H54 (cell line): ENCODE results near the gene STBD1.
"Not testable (repeated sequence)": the region's sequence is repeated elsewhere in the genome, so short reads cannot be mapped to it uniquely, and the experiment has no call there.

Source experiments
- DNase-seq: peaks from one replicate; pipeline ENCODE4 v3.0.0; 2011; ENCODE audit warnings: low spot score, mixed read lengths; ENCODE audit not compliant: insufficient read length
- FAIRE-seq: peaks from 3 replicates; lab custom pipeline; 2011; peaks lifted over from hg19 to GRCh38; lab: Jason Lieb, UNC
- POLR2A ChIP-seq: IDR thresholded peaks from 2 replicates; pipeline ENCODE4 v1.6.1; 2011; ENCODE audit warnings: low read depth, mild to moderate bottlenecking, low read length

The STBD1 gene

GRCh38 chr4:76316131-76316530, 9.6 kb downstream of the STBD1 start:
- FAIRE-seq (no peak), DNase-seq (no peak)
- no peak for TF ChIP-seq POLR2A

DNA sequence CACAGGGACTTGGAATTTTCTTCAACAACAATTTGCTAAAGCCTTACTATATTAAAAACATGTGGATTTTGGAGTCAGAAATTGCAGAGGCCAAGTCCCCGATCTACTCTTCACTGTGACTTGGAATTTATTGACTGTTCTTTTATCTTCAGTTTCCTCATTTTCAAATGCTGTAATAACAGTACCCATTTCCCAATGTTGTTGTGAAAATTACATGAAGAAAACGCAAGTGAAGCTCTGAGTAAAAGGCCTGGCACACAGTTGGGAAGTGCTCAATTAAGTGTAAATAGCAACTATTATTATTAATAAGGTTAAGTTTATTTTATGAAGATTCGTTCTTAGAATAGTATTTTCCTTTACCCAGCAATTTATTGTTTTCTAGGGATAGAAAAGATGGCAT, 15.7 kb downstream of the STBD1 start:
- DNase-seq = no peak
- TF ChIP-seq POLR2A = no peak
- FAIRE-seq = no peak

GRCh38 chr4:76325072-76325471, 18.5 kb downstream of the STBD1 start:
- FAIRE-seq (no peak), DNase-seq (no peak)
- TF ChIP-seq POLR2A = no peak

GRCh38 chr4:76326515-76326914, 20.0 kb downstream of the STBD1 start:
- DNase-seq (no peak), FAIRE-seq (no peak)
- TF ChIP-seq POLR2A = no peak

GRCh38 chr4:76334885-76335284, 28.4 kb downstream of the STBD1 start:
- DNase-seq (no peak), FAIRE-seq (no peak)
- TF ChIP-seq POLR2A = no peak

DNA sequence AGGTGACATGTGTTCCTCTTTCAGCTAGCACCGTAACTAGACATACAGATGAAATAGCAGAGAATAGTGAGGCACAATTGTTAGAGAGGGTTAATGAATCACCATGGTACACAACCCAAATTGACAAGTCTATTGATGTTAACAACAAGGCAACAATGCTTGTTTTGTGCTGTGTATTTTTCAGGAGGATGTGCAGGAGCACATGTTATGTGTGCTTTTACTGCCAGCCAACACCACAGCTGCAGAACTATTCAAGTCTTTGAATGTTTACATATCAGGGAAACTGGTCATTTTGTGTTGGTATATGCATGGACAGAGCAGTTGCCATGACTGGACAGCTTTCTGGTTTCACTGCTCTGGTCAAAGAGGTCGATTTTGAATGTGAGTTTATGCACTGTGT, 32.8 kb downstream of the STBD1 start:
- DNase-seq (no peak), FAIRE-seq (no peak)
- no peak for TF ChIP-seq POLR2A

DNA sequence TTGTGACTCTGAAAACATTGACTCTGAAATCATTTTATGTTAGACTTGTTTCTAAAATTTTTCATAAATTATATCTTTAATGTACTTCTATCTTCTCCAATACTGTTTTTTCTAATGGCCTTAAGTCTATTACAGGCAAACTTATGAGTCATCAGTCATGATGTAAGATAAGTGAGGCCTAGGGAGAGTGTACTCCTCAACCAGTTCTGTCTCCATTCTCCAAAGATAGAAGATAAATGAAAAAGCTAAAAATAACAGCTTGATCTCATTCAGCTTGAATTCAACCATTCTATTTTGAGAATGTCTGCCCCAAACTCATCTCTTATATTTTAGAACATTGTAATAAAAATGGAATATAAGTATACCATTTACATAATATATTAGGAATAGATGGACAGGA, 34.5 kb downstream of the STBD1 start:
- no peak for TF ChIP-seq POLR2A
- DNase-seq (no peak), FAIRE-seq (no peak)

DNA sequence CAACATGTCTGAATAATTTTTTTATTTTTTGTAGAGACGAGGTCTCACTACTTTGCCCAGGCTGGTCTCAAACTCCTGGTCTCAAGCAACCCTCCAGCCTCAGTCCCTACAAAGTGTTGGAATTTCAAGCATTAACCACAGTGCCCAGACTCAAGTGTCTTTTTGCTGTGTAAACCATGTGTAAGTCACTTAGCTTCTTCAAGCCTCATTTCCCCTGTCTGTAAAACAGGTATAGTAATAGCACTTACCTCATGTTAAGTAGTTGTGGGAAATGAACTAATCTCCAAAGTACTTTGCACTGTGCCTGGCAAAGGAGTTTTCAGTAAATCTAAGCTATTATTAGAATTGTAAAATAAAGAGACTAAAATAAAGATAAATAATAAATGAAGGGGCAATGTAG, 35.7 kb downstream of the STBD1 start:
- FAIRE-seq (no peak), DNase-seq (no peak)
- TF ChIP-seq POLR2A = no peak

GRCh38 chr4:76342803-76343202, 36.3 kb downstream of the STBD1 start:
- DNase-seq (no peak), FAIRE-seq (no peak)
- TF ChIP-seq POLR2A = no peak

- DNase-seq (no peak), FAIRE-seq (no peak)
- TF ChIP-seq POLR2A = no peak
These were observed 48.3 kb downstream of the STBD1 start for GRCh38 chr4:76354517-76355473.

DNA sequence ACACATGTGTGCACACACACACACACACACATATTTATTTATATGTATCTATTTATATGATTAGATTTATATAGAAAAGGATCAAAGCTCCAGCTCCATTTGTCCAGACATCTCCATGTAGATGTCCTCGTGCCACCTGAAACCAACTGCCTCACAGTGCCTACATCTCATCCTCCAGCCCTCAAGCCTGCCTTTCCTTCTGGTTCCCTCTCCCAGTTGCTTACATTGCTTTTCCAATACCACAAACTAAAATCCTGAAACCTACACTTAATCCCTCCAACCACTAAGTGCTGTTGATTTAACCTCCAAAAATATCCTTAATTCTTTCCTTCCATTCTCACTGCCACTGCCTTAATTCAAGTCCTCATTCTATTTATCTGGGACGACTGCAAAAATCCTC, 51.4 kb downstream of the STBD1 start:
- no peak for DNase-seq
- no peak for TF ChIP-seq POLR2A
- no peak for FAIRE-seq

- FAIRE-seq, DNase-seq: not testable (repeated sequence)
These were observed 53.4 kb downstream of the STBD1 start for GRCh38 chr4:76359881-76360466.
